ENCODE measurements around the gene DAPK1. TPM values are rescaled to one million over a fixed set of nuclear protein-coding genes. Genes with fewer than 3 reads are reported as not detected.

DAPK1 gene
- total and polyA plus RNA-seq, 10 of the 15 experiments (the other 5 are each of a cell fraction or from before 2014, with no cell fraction given), result 8.2 to 94.7 (median 51.6) TPM

GRCh38 chr9:87594662-87595061 lies 97.0 kb downstream of the DAPK1 start:
- RAD21 ChIA-PET (ENCODE audit: unreplicated experiment), result no interaction called here
- in situ Hi-C loops (cut with MboI) (no loop called here), intact Hi-C loops (cut with micrococcal nuclease; ENCODE audit: unreplicated experiment) (no loop called here)
- no peaks in the 10 kb centered on the region for H3K27me3 ChIP-seq (replicated peaks in 1 of 2; ENCODE audit: control insufficient read depth in 2 of 2, insufficient read depth in 2 of 2, low read length in 1 of 2)
- no peak overlapping the region for H3K27ac ChIP-seq (ENCODE audit: control insufficient read depth, insufficient read depth)
- SMC1A ChIA-PET (ENCODE audit: uncharacterized antibody, unreplicated experiment), result interaction anchor here (0.5 to 1.2 kb wide), 2 partner anchors 17 to 25 kb away, joined by 3 read pairs; no protein-coding TSS in a partner anchor
- DNase-seq (ENCODE audit: low read depth, low spot score) (no peak), FAIRE-seq (no peak), ATAC-seq (no peak)
- peaks cover 2% of the 10 kb centered on the region; the same call in 1 of the 2 replicates for H3K79me2 ChIP-seq (ENCODE audit: control insufficient read depth, insufficient read depth, low read length)
- no peak overlapping the region for H2AFZ ChIP-seq (ENCODE audit: control insufficient read depth, low read depth, low read length)
- CTCF ChIA-PET, result interaction anchor here (1.3 kb wide), 1 partner anchor 17 kb away, joined by 3 read pairs; no protein-coding TSS in a partner anchor
- no peak overlapping the region for H3K9ac ChIP-seq (ENCODE audit: control insufficient read depth, insufficient read depth, low read length)
- no peak overlapping the region for H3K4me2 ChIP-seq (ENCODE audit: control insufficient read depth, insufficient read depth)
- TF ChIP-seq FOS (IDR thresholded peaks at IDR 0.05; ENCODE audit: borderline replicate concordance, extremely low read depth, insufficient read length) (no peak), CREM (IDR thresholded peaks at IDR 0.05; ENCODE audit: low read depth) (no peak), SREBF2 (IDR thresholded peaks at IDR 0.05; ENCODE audit: low read length) (no peak), ZBTB4 (CRISPR knock-in tag; IDR thresholded peaks at IDR 0.05) (no peak), EED (IDR thresholded peaks at IDR 0.05; ENCODE audit: low read depth) (no peak), CUX1 (IDR thresholded peaks at IDR 0.05; ENCODE audit: insufficient replicate concordance, low read depth, low read length) (no peak), CREB1 (IDR thresholded peaks at IDR 0.05; ENCODE audit: low read depth) (no peak), MEF2B (IDR thresholded peaks at IDR 0.05; ENCODE audit: partially characterized antibody, poor library complexity, severe bottlenecking) (no peak), PAX8 (IDR thresholded peaks at IDR 0.05) (no peak), BMI1 (IDR thresholded peaks at IDR 0.05; ENCODE audit: borderline replicate concordance) (no peak), NR2C1 (IDR thresholded peaks at IDR 0.05) (no peak)
- BruUV-seq (replicated peaks), result no TSS peak
- no peaks in the 10 kb centered on the region for H3K9me3 ChIP-seq (replicated peaks; ENCODE audit: control insufficient read depth, insufficient read depth, low read length)
- no peaks in the 10 kb centered on the region for H4K20me1 ChIP-seq (ENCODE audit: control insufficient read depth, insufficient read depth)
- H3K4me1 ChIP-seq (ENCODE audit: control insufficient read depth, insufficient read depth, low read length), result no peaks in the 10 kb centered on the region; the same call in 1 of the 2 replicates
- no peaks in the 10 kb centered on the region; a peak in 1 of 4 replicates for H3K36me3 ChIP-seq (ENCODE audit: control insufficient read depth in 2 of 2, insufficient read depth in 2 of 2, low read length in 1 of 2)
- H3K4me3 ChIP-seq, result no peak overlapping the region
- POLR2A ChIA-PET, result interaction anchor here (0.6 to 0.9 kb wide), 3 partner anchors 14 to 133 kb away, joined by 3 read pairs; no protein-coding TSS in a partner anchor
